ENCODE data around the gene TEX35.
A peak's percentile ranks its signal among the peaks of the same experiment; 100 is the strongest.
"Not testable (repeated sequence)": the region's sequence is repeated elsewhere in the genome, so short reads cannot be mapped to it uniquely, and the experiment has no call there.

The TEX35 gene

DNA sequence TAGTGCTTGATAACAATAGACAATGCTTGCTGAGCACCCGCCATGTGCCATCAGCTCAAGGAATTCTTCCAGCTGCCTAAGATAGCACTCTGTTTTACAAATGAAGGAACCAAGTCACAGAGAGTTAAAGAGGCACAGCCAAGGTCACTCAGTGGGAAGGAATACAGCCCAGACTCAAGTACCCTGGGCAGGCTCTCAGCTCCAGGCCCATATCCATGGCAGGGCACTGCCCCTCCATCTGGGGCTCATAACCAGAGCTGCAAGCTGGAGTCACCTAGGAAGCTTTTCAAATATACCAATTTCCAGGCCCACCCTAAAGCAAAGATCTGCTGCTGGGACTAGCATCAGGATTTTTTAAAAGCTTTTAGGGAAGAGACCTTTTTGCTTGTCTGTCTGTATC, 17.8 kb upstream of the TEX35 start:
- no peak for DNase-seq

GRCh38 chr1:178495741-178496409, 17.0 kb upstream of the TEX35 start:
- DNase-seq: no peak

GRCh38 chr1:178496410-178497135, 16.3 kb upstream of the TEX35 start, which contains the start of gene CLEC20A:
Gene CLEC20A (minus strand): TSS chr1:178496964. CDS start chr1:178496939, 25 bp downstream.
- no peak for DNase-seq

DNA sequence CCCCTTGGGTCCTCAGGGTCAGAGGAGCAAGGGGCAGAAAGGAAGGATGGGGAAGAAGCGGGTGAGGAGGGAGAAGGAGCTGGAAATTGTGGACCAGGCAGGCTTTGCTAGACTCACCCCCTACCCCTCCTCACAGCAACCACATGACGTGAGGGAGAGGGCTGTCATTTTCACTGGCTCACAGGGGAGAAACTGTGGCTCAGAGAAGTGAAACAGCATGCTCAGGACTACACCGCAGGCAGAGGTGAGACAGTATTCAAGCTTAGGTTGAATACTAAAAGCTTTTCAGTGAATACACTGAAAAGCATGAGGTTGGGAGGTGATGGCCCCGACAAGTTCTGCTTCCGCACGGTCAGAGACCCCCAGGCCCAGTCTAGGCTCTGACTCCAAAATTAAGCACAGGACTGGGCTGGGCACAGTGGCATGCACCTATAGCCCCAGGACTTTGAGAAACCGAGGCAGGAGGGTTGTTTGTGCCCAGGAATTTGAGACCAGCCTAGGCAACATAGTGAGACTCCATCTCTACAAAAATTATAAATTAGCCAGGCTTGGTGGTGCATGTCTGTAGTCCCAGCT, 14.9 kb upstream of the TEX35 start:
- no peak for DNase-seq

- DNase-seq: no peak
Measured at GRCh38 chr1:178498896-178499675, 13.8 kb upstream of the TEX35 start.

DNA sequence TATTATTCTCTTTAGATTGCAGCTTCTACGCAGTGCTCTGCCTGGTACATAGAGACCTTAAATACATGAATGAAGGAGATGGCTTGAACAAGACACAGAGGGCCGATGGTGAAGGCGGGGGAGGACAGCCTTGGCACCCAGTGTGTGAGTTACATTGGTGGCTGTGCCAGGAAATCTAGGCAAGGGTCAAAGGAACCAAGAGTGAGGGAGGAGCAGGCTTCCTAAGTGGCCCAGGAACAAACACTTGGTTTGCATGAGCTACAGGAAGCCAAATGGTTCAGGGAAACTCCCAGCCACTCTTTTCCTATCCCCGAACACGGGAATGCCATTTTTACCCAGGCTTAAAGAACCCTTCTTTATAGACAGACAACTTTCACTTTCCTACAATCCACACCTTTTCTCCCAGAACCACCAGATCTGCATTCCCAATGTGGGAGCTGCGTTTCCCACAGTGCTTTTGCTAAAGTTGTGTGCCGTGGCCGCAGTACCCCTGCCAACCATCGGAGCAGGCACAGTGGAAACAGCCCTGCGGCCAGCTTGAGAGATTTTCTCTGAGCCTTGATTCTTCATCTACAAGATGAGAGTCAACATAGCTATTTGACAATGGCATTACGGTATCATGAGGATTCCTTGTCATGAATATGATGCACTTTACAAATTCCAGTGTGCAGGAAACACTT, 12.7 kb upstream of the TEX35 start:
- no peak for DNase-seq

DNA sequence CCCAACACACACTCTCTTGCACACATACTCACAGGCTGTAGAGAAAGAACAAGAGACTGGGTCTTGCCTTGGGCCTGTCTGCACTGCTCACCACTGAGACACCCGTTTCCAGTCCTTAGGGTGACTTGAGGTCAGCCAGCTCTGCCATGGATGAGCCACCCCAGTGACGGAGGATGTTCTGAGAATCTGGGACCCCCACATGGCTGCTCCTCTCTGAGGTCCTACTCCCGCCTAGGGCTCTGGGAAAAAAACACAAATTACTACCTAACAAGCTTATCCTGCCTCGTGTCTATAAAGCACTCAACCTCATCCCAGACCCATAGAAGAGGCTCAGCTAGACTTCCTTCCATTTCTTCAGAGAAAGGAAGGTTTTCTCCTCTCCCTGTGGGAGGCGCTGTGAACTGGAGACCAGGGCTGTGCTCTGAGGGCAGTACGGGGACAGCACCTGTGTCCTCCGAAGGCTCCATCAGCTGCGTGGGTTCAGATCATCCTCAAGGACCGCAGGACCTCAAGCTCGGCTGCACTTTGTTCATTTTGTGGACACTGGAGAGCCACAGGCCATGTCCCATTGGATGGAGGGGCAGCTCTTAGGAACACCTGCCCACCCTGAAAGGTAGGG, 11.9 kb upstream of the TEX35 start:
- DNase-seq: no peak

DNA sequence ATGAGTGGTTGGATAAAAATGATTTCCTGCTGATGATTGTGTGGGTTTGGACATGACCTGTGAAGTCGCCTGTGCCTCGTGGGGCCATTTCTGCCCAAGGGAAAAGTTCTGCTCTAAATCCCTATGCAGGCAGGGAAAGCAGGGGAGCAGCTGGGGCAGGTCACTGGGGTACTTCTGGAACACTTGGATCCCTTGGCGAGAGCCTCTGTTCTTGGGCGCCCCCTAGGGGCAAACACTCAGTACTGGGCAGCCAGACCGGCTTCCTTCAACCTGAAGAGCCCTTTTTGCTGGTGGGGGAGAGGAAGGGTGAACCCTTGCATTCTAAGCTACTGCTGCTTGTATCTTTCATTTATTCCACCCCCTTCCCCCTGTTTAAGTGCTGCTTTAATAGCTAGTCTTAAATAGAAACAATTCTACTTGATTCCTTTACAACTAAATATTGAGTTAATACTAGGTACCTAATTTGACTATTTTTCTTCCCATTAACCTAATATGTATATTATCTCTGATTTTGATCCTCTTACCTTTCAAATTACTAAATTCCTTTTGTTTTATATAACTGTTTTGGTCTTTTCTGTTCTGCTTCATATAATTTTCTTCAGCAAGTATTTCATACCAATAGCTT, 11.1 kb upstream of the TEX35 start:
- peak; percentile 67 for DNase-seq

DNA sequence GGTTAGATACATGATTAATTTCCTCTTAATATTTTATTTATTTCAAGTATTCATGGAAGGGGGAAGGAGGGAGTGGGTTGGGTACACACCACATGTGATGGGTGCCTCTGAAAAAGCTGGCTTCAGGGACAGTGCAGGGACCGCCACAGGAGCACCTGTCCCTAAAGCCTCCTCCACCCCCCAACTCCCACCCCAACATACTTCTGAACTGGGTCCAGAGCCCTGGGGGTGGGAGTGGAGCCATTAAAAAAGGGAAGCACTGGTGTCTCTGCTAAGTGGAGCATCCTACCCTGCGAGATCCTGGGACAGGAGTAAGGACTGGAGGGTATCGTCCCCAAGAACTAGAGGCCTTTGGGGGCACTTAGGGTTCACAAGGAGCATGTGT, 10.6 kb upstream of the TEX35 start:
- DNase-seq: no peak

GRCh38 chr1:178502856-178503255, 10.1 kb upstream of the TEX35 start:
- no peak for DNase-seq

DNA sequence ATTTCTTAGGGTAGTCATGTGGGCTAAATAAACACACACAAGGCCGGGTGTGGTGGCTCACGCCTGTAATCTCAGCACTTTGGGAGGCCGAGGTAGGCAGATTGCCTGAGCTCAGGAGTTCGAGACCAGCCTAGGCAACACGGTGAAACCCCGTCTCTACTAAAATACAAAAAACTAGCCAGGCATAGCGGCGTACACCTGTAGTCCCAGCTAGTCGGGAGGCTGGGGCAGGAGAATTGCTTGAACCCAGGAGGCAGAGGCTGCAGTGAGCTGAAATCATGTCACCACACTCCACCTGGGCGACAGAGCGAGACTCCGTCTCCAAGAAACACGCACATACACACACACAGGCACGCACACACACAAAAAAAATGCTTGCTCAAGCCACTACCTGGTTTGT, 9.6 kb upstream of the TEX35 start:
- not testable (repeated sequence) for DNase-seq

- no peak for DNase-seq
Measured at GRCh38 chr1:178503849-178504248, 9.1 kb upstream of the TEX35 start.

- DNase-seq: no peak
Measured at GRCh38 chr1:178504286-178504685, 8.6 kb upstream of the TEX35 start.

DNA sequence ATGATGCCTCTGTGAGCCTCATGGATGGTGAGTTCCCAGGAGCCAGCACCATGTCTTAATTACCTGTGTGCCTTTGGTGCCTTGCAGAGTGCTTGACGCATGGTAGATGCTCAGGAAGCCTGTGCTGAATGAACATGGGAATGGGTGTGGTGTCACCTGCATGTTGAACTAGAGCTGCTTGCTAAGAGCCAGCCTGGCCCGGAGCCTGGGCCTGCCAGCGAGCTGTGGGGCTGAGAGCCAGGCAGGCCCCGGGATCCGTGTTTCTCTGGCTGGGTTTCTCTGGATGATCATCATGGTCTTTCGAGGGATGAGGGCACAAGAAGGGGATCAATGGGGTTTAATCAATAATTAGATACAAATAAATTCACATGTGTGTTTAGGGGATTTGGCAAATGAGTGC, 6.7 kb upstream of the TEX35 start:
- DNase-seq: no peak

GRCh38 chr1:178506669-178507068, 6.2 kb upstream of the TEX35 start:
- DNase-seq: no peak

- no peak for DNase-seq
Measured at GRCh38 chr1:178509414-178510007, 3.4 kb upstream of the TEX35 start.

GRCh38 chr1:178510155-178510554, 2.8 kb upstream of the TEX35 start:
- no peak for DNase-seq

GRCh38 chr1:178513278-178513983, 522 bp downstream of the TEX35 start:
- peak; percentile 53 for DNase-seq

- DNase-seq: no peak
Measured at GRCh38 chr1:178516110-178516509, 3.2 kb downstream of the TEX35 start.

DNA sequence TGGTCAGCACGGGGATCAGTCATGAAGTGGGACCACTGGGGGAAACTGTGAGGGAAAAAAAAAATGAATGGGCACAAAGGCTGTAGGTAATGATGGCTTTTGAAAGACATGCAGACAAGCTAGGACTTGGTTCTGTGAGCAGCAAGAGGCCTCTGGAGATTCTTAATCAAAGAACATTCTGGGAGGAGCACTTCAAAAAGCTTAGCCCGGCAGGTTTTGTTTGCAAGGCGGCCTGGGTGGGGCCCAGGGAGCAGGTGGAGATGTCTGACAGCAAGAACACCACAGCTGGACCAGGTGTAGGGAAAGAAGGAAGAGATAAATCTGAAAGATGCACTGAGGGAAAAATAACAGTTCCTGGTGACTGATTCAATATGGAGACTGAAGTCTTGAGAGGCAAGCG, 6.0 kb downstream of the TEX35 start:
- no peak for DNase-seq

DNA sequence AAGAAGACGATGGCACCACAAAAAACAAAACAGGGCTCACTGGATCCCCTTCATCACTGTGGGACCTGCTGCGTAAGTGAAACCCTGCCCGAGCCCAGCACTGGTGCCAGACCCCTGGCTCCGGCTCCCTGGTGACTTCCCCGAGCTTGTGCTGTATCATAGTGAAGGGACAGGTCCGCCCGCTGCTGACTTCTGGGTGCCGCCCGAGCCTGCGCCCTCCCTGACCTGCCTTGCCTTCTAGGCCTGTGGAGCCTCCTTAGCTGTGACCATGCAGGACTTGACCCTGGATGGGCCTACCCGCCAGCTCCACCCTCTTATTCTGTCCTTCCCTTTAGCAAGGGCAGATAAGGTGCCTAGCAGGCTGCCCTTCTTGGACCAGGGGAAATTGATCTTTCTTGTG, 7.9 kb downstream of the TEX35 start:
- no peak for DNase-seq

All from fibroblast of upper back skin (primary cell).